Retina (tissue), 1 donor: ENCODE data around the gene C1QTNF8.

Source experiments
- DNase-seq: peaks from one replicate; pipeline ENCODE4 v3.0.0-alpha.2; 2016

Gene C1QTNF8

DNA sequence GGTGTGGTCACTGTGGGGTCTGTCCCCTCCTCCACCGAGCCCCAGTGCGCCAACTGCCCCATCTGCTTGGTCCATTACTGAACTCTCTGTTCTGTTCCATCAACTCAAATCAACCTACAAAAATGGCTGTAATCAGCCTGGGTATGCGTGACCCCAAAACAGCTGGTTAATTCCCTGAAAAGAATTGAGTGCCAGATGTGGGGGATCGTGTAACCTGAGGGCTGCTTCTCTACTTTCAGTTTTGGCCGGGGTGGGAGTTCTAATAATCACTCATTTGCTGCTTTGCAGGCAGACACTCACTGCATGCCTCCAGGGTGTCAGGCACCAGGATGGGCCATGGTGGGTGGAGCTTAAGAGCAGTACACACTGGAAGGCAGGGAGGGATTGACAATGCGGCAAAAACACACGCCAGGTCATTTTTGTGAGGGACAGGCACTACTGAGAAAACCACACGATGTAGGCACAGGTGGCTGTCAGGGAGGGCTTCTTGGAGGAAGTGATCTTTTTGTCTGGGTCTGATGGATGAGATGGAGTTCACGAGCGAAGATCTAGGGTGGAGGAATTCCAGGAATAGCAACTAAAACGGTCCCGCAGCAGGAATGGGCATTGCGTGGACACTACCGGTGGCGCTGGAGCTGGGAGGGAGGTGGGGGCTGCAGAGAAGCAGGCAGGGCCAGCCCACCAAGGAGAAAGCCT, 53.8 kb downstream of the C1QTNF8 start:
- DNase-seq = no peak

DNA sequence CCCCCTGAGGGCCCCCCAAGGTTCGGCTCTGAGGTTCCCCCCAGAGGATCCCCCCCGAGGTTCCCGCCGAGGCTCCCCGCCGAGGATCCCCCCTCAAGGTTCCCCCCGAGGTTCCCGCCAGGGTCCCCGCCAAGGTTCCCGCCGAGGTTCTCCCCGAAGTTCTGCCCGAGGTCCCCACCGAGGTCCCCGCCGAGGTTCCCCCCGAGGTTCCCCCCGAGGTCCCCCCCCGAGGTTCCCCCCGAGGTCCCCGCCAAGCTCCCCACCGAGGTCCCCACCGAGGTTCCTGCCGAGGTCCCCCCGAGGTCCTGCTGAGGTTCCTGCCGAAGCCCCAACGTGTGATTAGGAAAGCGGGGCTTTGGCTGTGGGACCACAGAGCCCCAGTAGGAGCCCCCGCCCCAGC, 55.7 kb downstream of the C1QTNF8 start:
- no peak for DNase-seq

DNA sequence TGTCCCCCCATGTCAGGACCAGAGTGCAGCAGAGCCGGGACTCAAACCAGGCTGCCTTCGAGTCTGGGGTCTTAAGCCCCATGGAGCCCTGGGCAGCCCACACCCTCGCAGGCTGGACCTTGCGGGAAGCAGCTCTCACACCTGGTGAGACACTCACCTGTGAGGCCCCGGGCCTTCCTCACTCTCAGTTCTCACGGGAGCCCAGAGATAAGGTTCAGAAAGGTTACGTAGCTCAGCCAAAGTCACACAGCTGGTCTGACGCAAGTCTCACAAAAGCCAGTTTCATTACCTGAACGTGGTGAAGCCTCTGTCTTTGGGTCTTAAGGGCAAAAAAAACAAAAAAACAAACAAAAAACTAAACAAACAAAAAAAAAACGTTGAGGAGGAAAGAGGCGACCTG, 56.3 kb downstream of the C1QTNF8 start:
- DNase-seq = no peak

DNA sequence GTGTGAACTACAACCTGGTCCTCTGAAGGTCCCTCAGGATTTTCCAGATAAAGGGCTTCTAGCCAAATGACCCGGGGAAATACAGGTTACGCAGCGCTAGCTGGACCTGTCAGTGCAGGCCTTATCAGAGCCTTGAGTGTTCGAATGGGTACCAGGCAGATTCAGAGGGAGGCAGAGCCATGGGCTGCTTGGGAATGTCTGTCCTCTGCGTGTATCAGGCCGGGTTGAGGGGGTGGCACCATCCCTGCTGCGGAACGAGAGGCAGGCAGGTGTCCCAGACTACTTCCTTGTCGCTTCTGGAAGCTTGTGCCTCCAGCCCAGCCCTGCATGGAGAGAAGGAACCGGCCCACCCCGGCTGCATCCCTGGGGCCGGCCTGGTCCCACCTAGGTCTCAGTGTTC, 57.1 kb downstream of the C1QTNF8 start:
- DNase-seq = no peak
